HG02623 (cell line): ENCODE data around the gene GPRASP3.

ENCODE experiments used
- ATAC-seq: cut with Tn5 transposase; IDR thresholded peaks from one replicate; pipeline ENCODE4 v1.9.1; 2021; ENCODE audit warnings: moderate library complexity; ENCODE audit not compliant: unreplicated experiment

Gene GPRASP3

DNA sequence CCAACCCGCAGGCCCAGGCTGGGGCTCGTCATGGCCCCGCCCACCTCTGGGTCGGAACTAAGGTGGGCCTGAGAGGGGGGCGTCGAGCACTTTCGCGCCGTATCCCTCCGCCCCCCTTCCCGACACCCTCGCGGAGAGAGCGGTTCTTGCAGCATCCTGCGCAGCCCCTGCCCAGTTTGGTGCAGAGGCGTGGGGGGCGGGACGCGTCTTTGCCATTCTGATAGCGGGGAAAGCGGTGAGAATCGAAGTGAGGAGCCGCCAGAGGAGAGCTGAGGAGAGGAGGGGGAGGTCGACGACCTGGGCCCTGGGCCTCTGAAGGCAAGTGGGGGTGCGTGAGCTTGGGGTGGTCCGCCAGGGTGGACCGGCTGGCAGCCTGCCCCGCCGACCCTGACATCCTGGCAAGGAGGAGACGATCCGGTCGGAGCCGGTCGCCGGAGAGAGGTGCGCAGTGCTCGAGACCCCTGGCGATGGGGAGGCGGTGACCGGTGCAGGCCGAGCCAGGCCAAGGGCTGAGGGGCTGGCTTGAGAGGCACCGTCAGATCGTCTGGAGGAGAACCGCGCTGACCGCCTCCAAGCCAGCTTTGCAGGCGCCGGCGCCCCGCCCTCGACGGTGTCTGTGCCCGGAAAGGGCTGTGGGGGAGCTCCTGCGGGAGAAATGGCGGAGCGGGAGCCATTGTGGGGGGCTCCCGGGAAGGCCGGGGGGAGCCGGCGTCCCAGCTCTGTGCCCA lies 25.5 kb downstream of the GPRASP3 start:
- no peak for ATAC-seq

DNA sequence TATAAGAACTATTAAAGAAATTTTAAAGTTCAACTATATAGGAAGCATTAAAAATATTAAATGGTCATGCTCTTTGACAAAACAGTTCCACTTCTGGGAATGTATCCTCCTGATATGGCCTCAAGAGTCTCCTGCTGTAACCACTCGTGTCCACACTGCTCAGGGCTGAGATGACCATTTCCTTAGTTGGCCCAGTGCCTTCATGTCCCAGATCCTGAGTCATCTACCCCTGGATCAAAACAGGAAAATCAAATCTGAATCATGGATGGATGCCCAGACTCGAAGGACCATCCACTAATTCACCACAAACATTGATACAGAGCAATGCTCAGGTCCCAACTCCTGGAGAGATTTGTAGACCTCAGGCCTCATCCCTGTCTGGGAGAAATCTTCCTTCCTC lies 44.7 kb downstream of the GPRASP3 start:
- ATAC-seq: no peak

DNA sequence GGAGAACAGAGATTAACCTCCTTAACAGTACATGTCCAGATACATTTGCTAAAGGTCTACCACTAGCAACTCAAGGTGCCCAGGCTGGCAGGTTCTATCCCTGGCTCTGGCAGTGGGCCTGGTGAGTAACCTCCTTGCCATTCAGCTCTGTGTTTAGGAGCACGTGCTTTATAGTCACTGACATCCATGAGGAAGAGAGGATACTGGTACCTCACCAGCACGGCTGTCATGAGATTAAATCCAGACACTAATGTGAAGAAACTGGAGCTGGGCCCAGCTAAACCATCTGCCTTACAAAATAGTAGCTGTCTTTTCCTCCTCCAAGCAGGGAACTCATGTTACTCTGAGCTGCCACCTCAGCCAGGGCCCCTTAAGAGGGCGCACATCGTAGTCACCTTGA lies 45.3 kb downstream of the GPRASP3 start:
- no peak for ATAC-seq

DNA sequence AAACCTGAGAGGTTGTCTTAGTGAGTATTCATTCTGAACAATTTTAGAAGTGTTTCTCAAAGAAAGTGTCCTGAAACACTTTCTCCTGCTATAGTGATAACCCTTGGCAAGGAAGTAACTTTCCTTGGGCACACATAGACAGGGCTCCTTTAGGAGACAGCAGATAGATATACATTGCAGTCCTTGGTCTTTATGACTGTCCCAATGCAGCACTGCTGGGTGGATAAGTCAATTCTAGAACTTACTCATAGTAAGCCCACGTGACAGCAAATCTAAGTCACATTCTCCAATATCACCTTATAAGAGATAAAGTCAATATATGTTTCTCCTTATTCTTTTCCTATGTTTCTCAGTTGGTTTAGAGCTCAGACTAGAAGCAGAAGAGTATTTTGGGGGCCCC lies 46.7 kb downstream of the GPRASP3 start:
- no peak for ATAC-seq

DNA sequence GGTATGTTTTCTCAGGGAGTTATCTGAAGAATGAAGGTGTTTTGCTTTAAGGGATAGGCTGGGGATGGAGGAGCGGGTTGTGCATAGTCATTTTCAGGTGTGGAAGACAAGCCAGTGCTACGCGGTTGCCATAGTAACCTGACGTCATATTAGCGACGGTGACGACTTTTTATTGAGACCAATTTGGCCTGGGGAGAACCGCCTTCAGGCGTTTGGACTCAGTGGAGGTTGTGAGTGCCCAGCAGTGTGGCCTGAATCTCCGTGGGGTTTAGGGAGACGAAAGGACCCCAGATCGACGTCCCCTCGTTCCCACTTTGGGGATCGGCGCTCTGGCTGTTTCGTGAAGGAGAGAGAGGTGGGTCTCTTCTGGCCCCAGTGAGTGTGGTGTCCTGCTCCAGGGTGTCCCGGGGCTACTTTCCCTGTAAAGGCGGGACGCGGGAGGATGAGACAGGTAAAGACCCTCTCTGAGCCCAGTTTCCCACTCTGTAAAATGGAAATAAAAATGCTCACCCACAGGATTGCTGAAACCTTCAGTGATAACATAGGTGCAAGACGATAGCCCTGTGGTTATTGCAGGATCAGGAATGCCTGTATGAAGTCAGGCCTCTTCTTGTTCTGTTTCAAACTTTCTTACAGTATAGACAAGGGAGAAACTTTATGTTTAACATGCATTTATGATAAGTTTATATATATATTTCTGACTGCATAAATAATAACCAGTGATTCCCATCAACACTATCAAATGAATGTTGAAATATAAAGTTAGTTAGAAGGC lies 48.6 kb downstream of the GPRASP3 start:
- peak; percentile 97 for ATAC-seq
